ENCODE data around the gene SMTNL2. TPM values are rescaled to one million over a fixed set of nuclear protein-coding genes. Genes with fewer than 3 reads are reported as not detected.
"Not testable (repeated sequence)": the region's sequence is repeated elsewhere in the genome, so short reads cannot be mapped to it uniquely, and the experiment has no call there.

The SMTNL2 gene
- total RNA-seq, 1 donor from 2014 or later: 0.46 TPM

- peaks cover 20% of the 10 kb centered on the region for H3K27me3 ChIP-seq (ENCODE audit: control insufficient read depth, insufficient read depth, low read length)
- no peak for TF ChIP-seq CTCF (IDR thresholded peaks at IDR 0.05; ENCODE audit: insufficient read depth, low read length, poor library complexity, severe bottlenecking)
- H3K4me3 ChIP-seq (ENCODE audit: low read depth, low read length): no peak overlapping the region
- DNase-seq (ENCODE audit: low read depth): no peak
- H3K36me3 ChIP-seq (ENCODE audit: control insufficient read depth, insufficient read depth, low read length): no peaks in the 10 kb centered on the region
Observed at GRCh38 chr17:4601326-4601725, 17.0 kb downstream of the SMTNL2 start.

- no peak for TF ChIP-seq CTCF (IDR thresholded peaks at IDR 0.05; ENCODE audit: insufficient read depth, low read length, poor library complexity, severe bottlenecking)
- no peak overlapping the region for H3K4me3 ChIP-seq (ENCODE audit: low read depth, low read length)
- H3K36me3 ChIP-seq (ENCODE audit: control insufficient read depth, insufficient read depth, low read length): no peaks in the 10 kb centered on the region
- peaks cover 13% of the 10 kb centered on the region for H3K27me3 ChIP-seq (ENCODE audit: control insufficient read depth, insufficient read depth, low read length)
- DNase-seq (ENCODE audit: low read depth): no peak
Observed at GRCh38 chr17:4602041-4602440, 17.7 kb downstream of the SMTNL2 start.

- no peak for TF ChIP-seq CTCF (IDR thresholded peaks at IDR 0.05; ENCODE audit: insufficient read depth, low read length, poor library complexity, severe bottlenecking)
- H3K4me3 ChIP-seq (ENCODE audit: low read depth, low read length): no peak overlapping the region
- DNase-seq (ENCODE audit: low read depth): no peak
Observed at GRCh38 chr17:4604111-4604644, 19.8 kb downstream of the SMTNL2 start.

GRCh38 chr17:4604736-4605135 is 20.4 kb downstream of the SMTNL2 start:
- not testable (repeated sequence) for DNase-seq (ENCODE audit: low read depth); H3K4me3 ChIP-seq (ENCODE audit: low read depth, low read length); H3K27me3 ChIP-seq (ENCODE audit: control insufficient read depth, insufficient read depth, low read length); H3K36me3 ChIP-seq (ENCODE audit: control insufficient read depth, insufficient read depth, low read length)

More at GRCh38 chr17:4604111-4604644, 19.8 kb downstream of the SMTNL2 start:
- H3K27me3 ChIP-seq (ENCODE audit: control insufficient read depth, insufficient read depth, low read length): peaks cover 5% of the 10 kb centered on the region
- H3K36me3 ChIP-seq (ENCODE audit: control insufficient read depth, insufficient read depth, low read length): no peaks in the 10 kb centered on the region

DNA sequence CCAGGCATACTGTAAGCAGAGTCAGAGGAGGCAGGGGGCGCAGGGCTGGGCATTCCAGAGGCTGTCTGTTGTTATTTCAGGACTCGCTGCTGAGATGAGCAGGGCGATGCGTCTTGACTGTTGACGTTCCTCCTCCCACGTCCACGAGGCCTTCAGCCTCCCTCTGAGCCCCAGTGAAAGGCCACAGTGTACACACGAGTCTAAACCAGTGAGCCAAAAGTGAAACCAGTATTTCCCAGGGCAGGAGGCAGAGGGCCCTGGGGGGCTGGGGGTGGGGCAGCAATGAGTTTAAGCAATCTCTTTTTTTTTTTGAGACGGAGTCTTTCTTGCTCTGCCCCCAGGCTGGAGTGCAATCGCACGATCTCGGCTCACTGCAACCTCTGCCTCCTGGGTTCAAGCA is 21.5 kb downstream of the SMTNL2 start:
- H3K36me3 ChIP-seq (ENCODE audit: control insufficient read depth, insufficient read depth, low read length): no peaks in the 10 kb centered on the region
- peaks cover 7% of the 10 kb centered on the region for H3K27me3 ChIP-seq (ENCODE audit: control insufficient read depth, insufficient read depth, low read length)
- no peak for DNase-seq (ENCODE audit: low read depth)
- TF ChIP-seq CTCF (IDR thresholded peaks at IDR 0.05; ENCODE audit: insufficient read depth, low read length, poor library complexity, severe bottlenecking): no peak
- no peak overlapping the region for H3K4me3 ChIP-seq (ENCODE audit: low read depth, low read length)

DNA sequence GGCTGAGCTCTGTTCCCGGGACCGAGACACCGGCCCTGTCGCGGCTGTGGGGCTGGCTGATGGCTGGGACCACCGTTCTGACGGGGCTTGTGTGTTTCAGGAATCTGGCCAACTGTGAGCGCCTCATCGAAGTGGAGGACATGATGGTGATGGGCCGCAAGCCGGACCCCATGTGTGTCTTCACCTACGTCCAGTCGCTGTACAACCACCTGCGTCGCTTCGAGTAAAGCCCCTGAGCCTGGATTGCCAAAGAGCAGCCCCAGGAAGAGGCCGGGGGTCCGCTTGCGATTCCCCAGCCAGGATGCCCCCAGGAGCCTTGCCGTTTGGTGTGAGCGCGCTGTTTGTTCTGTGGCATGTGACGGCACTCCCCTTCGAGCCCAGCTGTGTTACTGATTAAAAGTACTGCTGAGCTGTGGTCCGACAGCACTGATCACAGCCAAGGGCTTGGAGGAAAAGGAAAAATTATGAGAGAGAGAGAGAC is 23.0 kb downstream of the SMTNL2 start:
- no peak overlapping the region for H3K4me3 ChIP-seq (ENCODE audit: low read depth, low read length)
- peaks cover 7% of the 10 kb centered on the region for H3K27me3 ChIP-seq (ENCODE audit: control insufficient read depth, insufficient read depth, low read length)
- no peaks in the 10 kb centered on the region for H3K36me3 ChIP-seq (ENCODE audit: control insufficient read depth, insufficient read depth, low read length)
- DNase-seq (ENCODE audit: low read depth): no peak
- no peak for TF ChIP-seq CTCF (IDR thresholded peaks at IDR 0.05; ENCODE audit: insufficient read depth, low read length, poor library complexity, severe bottlenecking)

Data from kidney epithelial cell (primary cell).